RKO (cell line): ENCODE results near the gene ZNF541.
"Not testable (repeated sequence)": the region's sequence is repeated elsewhere in the genome, so short reads cannot be mapped to it uniquely, and the experiment has no call there.

Experiments
- DNase-seq: peaks from one replicate; pipeline ENCODE4 v3.0.0-alpha.2; 2016; ENCODE audit warnings: low spot score

ZNF541 gene

DNA sequence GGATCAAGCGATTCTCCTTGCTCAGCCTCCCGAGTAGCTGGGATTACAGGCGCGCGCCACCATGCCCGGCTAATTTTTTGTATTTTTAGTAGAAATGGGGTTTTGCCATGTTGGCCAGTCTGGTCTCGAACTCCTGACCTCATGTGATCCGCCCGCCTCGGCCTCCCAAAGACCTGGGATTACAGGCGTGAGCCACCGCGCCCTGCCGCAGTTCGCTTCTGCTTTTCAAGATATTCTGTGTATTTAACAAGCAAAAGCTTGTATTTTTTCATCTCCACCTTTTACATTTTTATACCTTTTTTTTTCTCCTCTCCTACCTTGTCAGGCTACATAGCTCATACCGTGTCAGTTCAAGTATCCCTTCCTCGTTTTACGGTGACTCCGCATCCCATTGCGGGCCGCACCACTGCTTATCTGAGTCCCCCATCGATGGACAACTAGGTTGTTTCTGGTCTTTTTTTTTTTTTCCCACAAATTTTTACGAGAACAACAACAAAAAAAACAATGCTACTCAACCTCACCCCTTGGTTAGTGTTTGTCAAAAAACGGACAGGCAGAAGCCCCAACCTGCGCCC lies 26.8 kb upstream of the ZNF541 start:
- not testable (repeated sequence) for DNase-seq

DNA sequence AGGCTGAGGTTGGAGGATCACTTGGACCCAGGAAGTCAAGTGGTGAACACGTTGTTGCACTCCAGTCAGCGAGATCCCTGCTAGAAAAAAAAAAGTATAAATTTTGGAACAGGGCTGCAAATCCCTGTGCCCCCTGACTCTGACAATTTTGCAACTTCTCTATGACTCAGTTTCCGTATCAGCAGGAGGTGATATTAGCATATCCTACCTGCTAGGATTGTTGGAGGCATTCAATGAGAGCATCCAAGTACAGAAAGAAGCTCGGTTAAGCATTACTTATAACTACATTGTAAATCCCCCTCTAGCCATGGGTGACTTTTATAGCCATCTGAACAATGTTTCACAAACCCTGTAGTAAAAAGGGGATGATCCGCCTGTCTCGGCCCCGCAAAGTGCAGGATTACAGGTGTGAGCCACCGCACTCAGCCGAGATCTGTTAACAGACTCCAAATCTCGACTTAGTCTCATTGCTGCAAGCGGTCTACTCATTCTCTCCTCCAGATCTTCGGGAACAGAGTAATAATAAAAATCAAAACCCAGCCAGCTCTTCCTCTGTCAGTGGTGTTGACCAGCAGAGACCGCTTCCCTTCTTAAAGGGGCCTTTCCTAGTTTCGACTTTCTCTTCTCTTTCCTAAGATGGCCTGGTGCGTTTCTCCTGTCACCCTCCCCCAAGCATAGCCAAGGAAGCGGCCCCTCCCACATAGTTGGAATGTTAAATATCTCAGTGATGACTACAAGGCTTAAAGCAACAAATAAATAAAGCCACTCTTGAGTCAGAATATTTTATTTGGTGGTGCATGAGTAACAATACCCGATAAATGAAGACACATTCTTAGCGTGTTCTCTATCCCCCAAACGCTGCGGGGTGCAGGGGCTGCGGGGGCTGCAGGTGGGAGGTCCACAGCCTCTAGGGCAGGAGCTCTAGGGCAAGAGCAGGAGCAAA lies 25.7 kb upstream of the ZNF541 start:
- peak; percentile 89 for DNase-seq

DNA sequence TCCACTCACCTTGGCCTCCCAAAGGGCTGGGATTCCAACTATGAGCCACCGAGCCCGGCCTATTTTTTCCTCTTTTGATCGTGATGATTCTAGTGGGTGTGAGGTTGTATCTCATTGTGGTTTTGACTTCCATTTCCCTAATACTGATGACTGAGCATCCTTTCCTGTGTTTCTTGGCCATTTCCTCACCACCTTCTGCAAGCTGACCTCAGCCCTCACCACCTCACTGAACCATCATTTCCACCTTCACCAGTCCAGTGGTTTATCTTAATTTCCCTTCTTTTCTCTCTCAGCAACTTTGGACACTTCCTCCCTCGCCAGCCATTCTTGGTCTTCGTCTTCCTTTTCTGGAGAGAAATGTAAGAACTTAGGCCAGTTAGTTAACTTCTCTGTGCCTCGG lies 23.0 kb upstream of the ZNF541 start:
- no peak for DNase-seq

- no peak for DNase-seq
These were observed 20.9 kb upstream of the ZNF541 start for GRCh38 chr19:47593860-47594259.

- no peak for DNase-seq
These were observed 16.9 kb upstream of the ZNF541 start for GRCh38 chr19:47589824-47590223.

- DNase-seq, result peak; percentile 24
These were observed 14.3 kb upstream of the ZNF541 start for GRCh38 chr19:47587295-47587694.

GRCh38 chr19:47583161-47583560 lies 10.2 kb upstream of the ZNF541 start:
- not testable (repeated sequence) for DNase-seq

DNA sequence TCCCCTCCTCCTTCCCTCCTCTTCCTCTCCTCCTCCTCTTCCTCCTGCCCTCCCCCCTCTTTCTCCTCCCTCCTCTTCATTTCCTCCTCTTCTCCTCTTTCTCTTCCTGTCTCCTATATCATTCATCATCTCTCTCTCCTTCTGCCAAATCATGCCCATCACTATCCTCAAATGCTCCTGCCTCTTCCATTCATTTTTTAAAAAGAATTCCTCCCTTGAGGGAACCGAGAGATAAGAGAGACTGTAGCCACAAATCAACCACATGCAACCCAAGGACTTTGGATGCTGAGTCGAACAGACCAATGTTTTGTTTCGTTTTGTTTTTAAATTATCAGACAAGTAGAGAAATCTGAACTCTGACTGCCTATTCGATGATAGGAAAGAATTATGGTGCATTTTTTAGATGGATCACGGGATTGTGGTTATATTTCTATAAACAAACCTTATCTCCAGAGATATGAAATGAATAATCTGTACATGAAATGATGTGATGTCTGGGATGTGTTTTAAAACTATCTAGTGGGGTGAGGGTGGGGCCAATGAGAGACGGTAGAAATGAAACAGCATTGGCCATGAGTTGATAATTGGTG lies 9.5 kb upstream of the ZNF541 start:
- DNase-seq, result no peak

DNA sequence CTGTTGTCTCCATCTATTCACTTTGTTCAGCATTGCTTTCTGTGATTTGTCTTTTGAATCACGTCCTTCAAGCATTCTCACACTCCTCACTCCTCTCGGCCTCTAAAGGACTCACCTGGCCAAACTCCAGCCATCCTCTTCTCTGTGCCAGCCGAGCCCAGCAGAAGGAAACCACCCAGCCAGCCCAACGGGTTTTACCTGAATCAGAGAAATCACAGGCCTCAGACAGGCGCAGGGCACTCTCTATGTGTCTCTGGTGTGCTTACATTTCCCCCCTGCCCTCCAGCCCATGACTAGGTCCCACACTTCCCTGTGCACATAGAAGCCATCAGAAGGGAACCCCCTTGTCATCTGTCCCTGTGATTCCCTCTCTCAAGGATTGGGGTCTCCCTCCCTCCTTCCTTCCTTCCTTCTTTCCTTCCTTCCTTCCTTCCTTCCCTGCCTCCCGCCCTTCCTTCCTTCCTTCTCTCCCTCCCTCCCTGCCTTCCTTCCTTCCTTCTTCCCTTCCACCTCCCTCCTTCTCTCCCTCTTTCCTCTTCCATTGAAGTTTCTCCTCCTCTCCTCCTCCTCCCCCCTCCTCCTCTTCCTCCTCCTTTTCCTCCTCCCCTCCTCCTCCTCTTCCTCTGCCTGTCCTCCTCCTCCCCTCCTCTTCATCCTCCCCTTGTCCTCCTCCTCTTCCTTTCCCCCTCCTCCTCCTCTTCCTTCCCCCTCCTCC lies 8.8 kb upstream of the ZNF541 start:
- DNase-seq, result no peak

GRCh38 chr19:47580397-47580796 lies 7.4 kb upstream of the ZNF541 start:
- no peak for DNase-seq

DNA sequence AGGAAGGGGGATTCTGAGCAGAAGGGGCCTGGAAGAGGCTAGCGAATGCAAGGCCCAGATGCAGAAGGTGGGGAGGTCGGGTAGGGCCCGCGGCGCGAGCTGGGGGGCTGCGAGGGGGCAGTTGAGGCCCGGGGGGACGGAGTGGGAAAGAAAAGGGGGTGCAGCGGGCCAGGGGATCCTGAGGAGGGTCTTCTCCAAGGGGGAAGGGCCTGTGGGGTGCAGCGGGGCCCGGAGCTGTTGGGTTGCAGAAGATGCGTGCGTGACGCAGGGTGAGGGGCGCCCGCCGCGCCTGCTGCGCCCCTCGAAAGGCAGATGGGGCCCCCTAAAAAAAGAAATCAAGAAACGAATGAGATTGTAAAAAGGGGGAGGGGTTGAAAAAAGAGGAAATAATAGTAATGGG lies 313 bp downstream of the ZNF541 start:
- DNase-seq, result no peak

DNA sequence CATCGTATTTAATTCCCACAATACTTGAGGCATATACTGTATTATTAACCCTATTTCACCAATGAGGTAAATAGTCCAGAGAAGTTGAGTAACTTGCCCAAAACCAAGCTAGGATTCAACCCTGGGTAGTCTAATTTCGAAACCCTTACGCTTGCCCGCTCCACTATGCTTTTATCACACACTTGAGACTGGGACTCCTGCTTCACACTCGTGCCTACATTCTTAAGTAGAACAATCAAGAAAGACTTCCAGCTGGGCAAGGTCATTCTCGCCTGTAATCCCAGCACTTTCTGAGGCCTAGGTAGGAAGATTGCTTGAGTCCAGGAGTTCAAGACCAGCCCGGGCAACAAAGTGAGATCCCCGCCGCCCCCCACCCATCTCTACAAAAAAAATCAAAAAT lies 3.6 kb downstream of the ZNF541 start:
- no peak for DNase-seq

- DNase-seq, result no peak
These were observed 8.9 kb downstream of the ZNF541 start for GRCh38 chr19:47564081-47564480.

DNA sequence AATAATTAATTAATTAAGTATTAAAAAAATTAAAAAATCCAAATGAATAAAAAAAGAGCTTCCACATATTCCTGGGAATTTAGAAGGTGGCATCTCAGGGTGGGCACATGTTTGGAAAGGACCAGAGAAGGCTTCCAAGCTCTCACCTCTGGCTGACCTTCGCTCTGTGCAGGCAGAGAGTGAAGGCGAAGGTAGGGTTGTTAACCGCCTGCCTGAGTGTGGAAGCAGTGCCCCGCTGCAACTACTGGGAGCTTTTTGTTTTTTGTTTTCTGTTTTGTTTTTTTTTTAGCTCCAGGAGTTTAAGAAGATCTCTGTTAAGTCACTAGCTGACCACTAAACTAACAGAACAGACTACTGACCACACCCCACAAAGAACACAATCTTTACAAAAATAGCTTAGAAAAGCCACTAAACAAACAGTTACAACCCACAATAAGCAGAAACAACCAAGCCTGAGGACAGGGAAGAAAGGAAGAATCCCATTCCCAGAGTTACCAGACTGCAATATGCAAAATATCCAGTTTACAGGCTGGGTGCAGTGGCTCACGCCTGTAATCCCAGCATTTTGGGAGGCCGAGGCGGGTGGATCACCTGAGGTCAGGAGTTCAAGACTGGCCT lies 11.4 kb downstream of the ZNF541 start:
- no peak for DNase-seq

DNA sequence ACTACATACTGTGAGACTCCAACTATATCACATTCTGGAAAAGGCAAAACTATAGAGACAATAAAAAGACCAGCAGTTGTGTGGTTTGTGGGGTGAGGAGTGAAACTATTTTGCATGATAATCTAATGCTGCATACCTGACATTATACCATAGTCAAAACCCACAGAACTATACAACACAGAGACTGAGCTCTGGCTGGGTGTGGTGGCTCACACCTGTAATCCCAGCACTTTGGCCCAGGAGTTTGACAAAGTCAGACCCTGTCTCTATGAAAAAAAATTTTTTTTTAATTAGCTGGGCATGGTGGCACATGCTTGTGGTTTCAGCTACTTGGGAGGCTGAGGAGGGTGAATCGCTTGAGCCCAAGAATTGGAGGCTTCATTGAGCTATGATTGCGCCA lies 11.9 kb downstream of the ZNF541 start:
- no peak for DNase-seq

GRCh38 chr19:47550129-47550528 lies 22.8 kb downstream of the ZNF541 start:
- DNase-seq, result no peak

GRCh38 chr19:47549261-47549862 lies 23.6 kb downstream of the ZNF541 start:
- DNase-seq, result no peak

GRCh38 chr19:47547199-47547598 lies 25.7 kb downstream of the ZNF541 start:
- DNase-seq, result no peak

GRCh38 chr19:47545061-47545948 lies 27.6 kb downstream of the ZNF541 start:
- DNase-seq, result no peak

GRCh38 chr19:47544476-47544875 lies 28.5 kb downstream of the ZNF541 start:
- no peak for DNase-seq

GRCh38 chr19:47544075-47544474 lies 28.9 kb downstream of the ZNF541 start:
- DNase-seq, result no peak
